22Rv1 (cell line): Measurements from ENCODE around the gene TMEM143.

Experiments used
- ZFX ChIP-seq: fragments of 450-650 bp; IDR thresholded peaks from 2 replicates; pipeline ENCODE4 v1.6.1; 2017; ENCODE audit warnings: antibody characterized with exemption, borderline replicate concordance
- TF ChIP-seq, protein P1 (sequence below): fragments of 450-650 bp; IDR thresholded peaks from 2 replicates; pipeline ENCODE4 v1.5.1; 2017; ENCODE audit warnings: mild to moderate bottlenecking

DNA sequence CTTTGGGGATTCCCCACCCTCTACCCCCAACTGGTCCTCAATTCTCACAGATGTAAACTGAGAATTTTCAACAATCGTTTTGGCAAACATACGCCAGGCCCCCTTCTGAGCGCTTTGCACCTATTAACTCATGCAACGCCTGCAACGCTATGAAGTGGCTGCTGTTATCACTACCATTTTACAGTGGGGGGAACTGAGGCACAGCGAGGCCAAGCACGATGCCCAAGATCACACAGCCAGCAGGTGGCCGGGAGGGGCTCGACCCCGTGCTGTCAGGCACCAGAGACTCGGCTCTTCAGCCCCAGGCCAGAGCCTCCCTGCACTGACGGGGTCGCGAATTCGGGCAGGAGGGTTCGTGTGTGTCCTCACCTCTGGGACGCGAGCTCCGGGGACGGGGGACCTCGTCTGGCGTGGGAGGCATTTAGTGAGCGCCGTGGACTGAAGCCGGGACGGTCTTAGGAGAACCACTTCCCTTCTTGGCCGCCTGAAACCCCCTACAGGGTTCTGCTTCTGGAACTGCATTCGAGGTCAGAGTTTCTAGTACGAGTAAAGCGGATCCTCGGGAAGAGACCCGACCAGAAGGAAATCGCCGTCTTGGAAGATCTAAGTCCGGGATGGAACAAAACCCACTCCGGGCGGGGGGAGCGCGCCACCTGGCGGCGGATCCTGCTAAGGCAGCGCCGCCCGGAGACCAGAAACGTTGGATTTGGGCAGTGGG is 72.8 kb downstream of the TMEM143 start:
- TF ChIP-seq, protein P1, sequence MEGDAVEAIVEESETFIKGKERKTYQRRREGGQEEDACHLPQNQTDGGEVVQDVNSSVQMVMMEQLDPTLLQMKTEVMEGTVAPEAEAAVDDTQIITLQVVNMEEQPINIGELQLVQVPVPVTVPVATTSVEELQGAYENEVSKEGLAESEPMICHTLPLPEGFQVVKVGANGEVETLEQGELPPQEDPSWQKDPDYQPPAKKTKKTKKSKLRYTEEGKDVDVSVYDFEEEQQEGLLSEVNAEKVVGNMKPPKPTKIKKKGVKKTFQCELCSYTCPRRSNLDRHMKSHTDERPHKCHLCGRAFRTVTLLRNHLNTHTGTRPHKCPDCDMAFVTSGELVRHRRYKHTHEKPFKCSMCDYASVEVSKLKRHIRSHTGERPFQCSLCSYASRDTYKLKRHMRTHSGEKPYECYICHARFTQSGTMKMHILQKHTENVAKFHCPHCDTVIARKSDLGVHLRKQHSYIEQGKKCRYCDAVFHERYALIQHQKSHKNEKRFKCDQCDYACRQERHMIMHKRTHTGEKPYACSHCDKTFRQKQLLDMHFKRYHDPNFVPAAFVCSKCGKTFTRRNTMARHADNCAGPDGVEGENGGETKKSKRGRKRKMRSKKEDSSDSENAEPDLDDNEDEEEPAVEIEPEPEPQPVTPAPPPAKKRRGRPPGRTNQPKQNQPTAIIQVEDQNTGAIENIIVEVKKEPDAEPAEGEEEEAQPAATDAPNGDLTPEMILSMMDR: peak; percentile 99
- no peak for TF ChIP-seq ZFX
